ES-I3 (cell line): ENCODE results near the gene IRF3.
A peak's percentile ranks its signal among the peaks of the same experiment; 100 is the strongest.

Source experiments
- H3K36me3 ChIP-seq: 2 replicates; pipeline ENCODE4 v1.6.1; 2013; ENCODE audit warnings: mild to moderate bottlenecking, low read length, control low read depth, moderate library complexity; ENCODE audit not compliant: insufficient read depth
- H3K4me1 ChIP-seq: 2 replicates; pipeline ENCODE4 v1.6.1; 2013; ENCODE audit warnings: mild to moderate bottlenecking, control low read depth, low read length; ENCODE audit not compliant: insufficient read depth
- H3K9ac ChIP-seq: 2 replicates; pipeline ENCODE4 v1.6.1; 2013; ENCODE audit warnings: low read depth, mild to moderate bottlenecking, low read length, moderate library complexity
- H3K9me3 ChIP-seq: 2 replicates; pipeline ENCODE4 v1.6.1; 2013; ENCODE audit warnings: mild to moderate bottlenecking, low read length, moderate library complexity; ENCODE audit not compliant: control insufficient read depth, insufficient read depth

The IRF3 gene

GRCh38 chr19:49653466-49653806, 12.2 kb downstream of the IRF3 start:
- peaks cover 9% of the 10 kb centered on the region for H3K36me3 ChIP-seq
- no peaks in the 10 kb centered on the region for H3K9me3 ChIP-seq
- no peak overlapping the region for H3K9ac ChIP-seq
- no peaks in the 10 kb centered on the region for H3K4me1 ChIP-seq

- H3K9ac ChIP-seq: no peak overlapping the region
- H3K36me3 ChIP-seq: peaks cover 6% of the 10 kb centered on the region
- no peaks in the 10 kb centered on the region for H3K9me3 ChIP-seq
- H3K4me1 ChIP-seq: no peaks in the 10 kb centered on the region
Measured at GRCh38 chr19:49652551-49653465, 12.8 kb downstream of the IRF3 start.

GRCh38 chr19:49651820-49652550, 13.7 kb downstream of the IRF3 start:
- H3K36me3 ChIP-seq: peaks cover 6% of the 10 kb centered on the region

GRCh38 chr19:49651029-49651819, 14.4 kb downstream of the IRF3 start:
- no peak overlapping the region for H3K9ac ChIP-seq
- no peaks in the 10 kb centered on the region for H3K4me1 ChIP-seq
- H3K9me3 ChIP-seq: no peaks in the 10 kb centered on the region
- peaks cover 6% of the 10 kb centered on the region for H3K36me3 ChIP-seq

More at GRCh38 chr19:49651820-49652550, 13.7 kb downstream of the IRF3 start:
- H3K9me3 ChIP-seq: no peaks in the 10 kb centered on the region
- no peak overlapping the region for H3K9ac ChIP-seq
- no peaks in the 10 kb centered on the region for H3K4me1 ChIP-seq

- H3K4me1 ChIP-seq: peaks cover 9% of the 10 kb centered on the region
- H3K36me3 ChIP-seq: peaks cover 6% of the 10 kb centered on the region
Measured at GRCh38 chr19:49646586-49646985, 19.1 kb downstream of the IRF3 start.

GRCh38 chr19:49645995-49646394, 19.7 kb downstream of the IRF3 start:
- Histone ChIP-seq H3K4me1 (peaks cover 9% of the 10 kb centered on the region), H3K9me3 (no peaks in the 10 kb centered on the region), H3K9ac (no peak overlapping the region), H3K36me3 (peaks cover 6% of the 10 kb centered on the region)

More at GRCh38 chr19:49646586-49646985, 19.1 kb downstream of the IRF3 start:
- H3K9me3 ChIP-seq: no peaks in the 10 kb centered on the region
- no peak overlapping the region for H3K9ac ChIP-seq

GRCh38 chr19:49645592-49645991, 20.1 kb downstream of the IRF3 start:
- Histone ChIP-seq H3K36me3 (peaks cover 6% of the 10 kb centered on the region), H3K4me1 (peaks cover 9% of the 10 kb centered on the region), H3K9ac (no peak overlapping the region), H3K9me3 (no peaks in the 10 kb centered on the region)

- Histone ChIP-seq H3K4me1 (peaks cover 9% of the 10 kb centered on the region), H3K9me3 (no peaks in the 10 kb centered on the region), H3K36me3 (no peaks in the 10 kb centered on the region), H3K9ac (0 out of 2 replicates have a peak overlapping the region, but pooled peaks have one; percentile 84)
Measured at GRCh38 chr19:49643466-49643865, 22.2 kb downstream of the IRF3 start.

- Histone ChIP-seq H3K4me1 (peaks cover 9% of the 10 kb centered on the region), H3K9me3 (no peaks in the 10 kb centered on the region), H3K9ac (peak overlapping the region; percentile 84), H3K36me3 (no peaks in the 10 kb centered on the region)
Measured at GRCh38 chr19:49642492-49643035, 23.1 kb downstream of the IRF3 start.

GRCh38 chr19:49641688-49642491, 23.8 kb downstream of the IRF3 start, which contains the start of gene SCAF1:
Gene SCAF1 (plus strand): TSS chr19:49642209. CDS start chr19:49645027, 2,818 bp downstream.
- Histone ChIP-seq H3K9me3 (no peaks in the 10 kb centered on the region), H3K9ac (peak within 1 kb of the TSS; percentile 91), H3K4me1 (peaks cover 9% of the 10 kb centered on the region), H3K36me3 (no peaks in the 10 kb centered on the region)

- Histone ChIP-seq H3K36me3 (no peaks in the 10 kb centered on the region), H3K9me3 (no peaks in the 10 kb centered on the region), H3K4me1 (peaks cover 12% of the 10 kb centered on the region), H3K9ac (peak within 1 kb of the TSS; percentile 91)
Measured at GRCh38 chr19:49640113-49640898, 25.4 kb downstream of the IRF3 start, which contains the start of gene RRAS. Gene RRAS (minus strand): TSS chr19:49640143. CDS start chr19:49640098, 45 bp downstream.

- Histone ChIP-seq H3K9me3 (no peaks in the 10 kb centered on the region), H3K9ac (peak overlapping the region; percentile 69; the same call in 1 of the 2 replicates), H3K36me3 (no peaks in the 10 kb centered on the region), H3K4me1 (peaks cover 12% of the 10 kb centered on the region)
Measured at GRCh38 chr19:49639401-49640112, 26.1 kb downstream of the IRF3 start.
